CD14-positive monocyte (primary cell): Measurements from ENCODE around the gene PON1. TPM values are rescaled to one million over a fixed set of nuclear protein-coding genes. Genes with fewer than 3 reads are reported as not detected.

Experiments
- DNase-seq, 3 donors: peaks; one replicate each; pipeline ENCODE4 v3.0.0-alpha.2; 2011 to 2022
- H2AFZ ChIP-seq: 2 replicates; pipeline ENCODE4 v1.6.0; 2012; ENCODE audit warnings: mild to moderate bottlenecking, low read depth, low read length, inconsistent platforms; ENCODE audit not compliant: insufficient read depth, poor library complexity, severe bottlenecking
- H3K27ac ChIP-seq, 2 donors: 1 replicate in 1 of 2; 2 replicates in 1 of 2; pipeline ENCODE4 v1.5.1; 2012 to 2013; ENCODE audit warnings: low read length in 2 of 2, control low read depth in 1 of 2, inconsistent platforms in 1 of 2, low read depth in 1 of 2, mild to moderate bottlenecking in 1 of 2
- H3K27me3 ChIP-seq, 2 donors: one replicate each; pipeline versions ENCODE4 v1.6.0 to v1.6.1; 2011 to 2013; ENCODE audit warnings: low read length in 2 of 2; ENCODE audit not compliant: control insufficient read depth in 2 of 2, insufficient read depth in 2 of 2
- H3K36me3 ChIP-seq, 2 donors: replicated peaks in 1 of 2; 1 replicate in 1 of 2; 2 replicates in 1 of 2; pipeline versions ENCODE4 v1.5.1 to v1.6.1; 2012 to 2013; ENCODE audit warnings: low read length in 2 of 2, control low read depth in 1 of 2, inconsistent platforms in 1 of 2, mild to moderate bottlenecking in 1 of 2; ENCODE audit not compliant: insufficient read depth in 2 of 2, control insufficient read depth in 1 of 2
- H3K4me1 ChIP-seq, 2 donors: 1 replicate in 1 of 2; 2 replicates in 1 of 2; pipeline versions ENCODE4 v1.5.1 to v1.6.1; 2012 to 2013; ENCODE audit warnings: low read length in 2 of 2, control low read depth in 1 of 2, inconsistent platforms in 1 of 2, mild to moderate bottlenecking in 1 of 2, moderate library complexity in 1 of 2; ENCODE audit not compliant: insufficient read depth in 2 of 2, control insufficient read depth in 1 of 2
- H3K4me2 ChIP-seq: replicated peaks from 2 replicates; pipeline ENCODE3; 2012; ENCODE audit warnings: low read length, moderate library complexity, mild to moderate bottlenecking; ENCODE audit not compliant: poor library complexity, severe bottlenecking; ENCODE audit errors: extremely low read depth
- H3K4me3 ChIP-seq, 3 experiments: fragments of 200-600 bp in 1 of 3; sonication (generic) in 1 of 3; replicated peaks in 1 of 3; 1 replicate in 2 of 3; 2 replicates in 1 of 3; pipeline ENCODE4 v1.5.1; 2011 to 2013; ENCODE audit warnings: low read length in 3 of 3, mild to moderate bottlenecking in 3 of 3, control low read depth in 2 of 3, low read depth in 2 of 3, inconsistent platforms in 1 of 3, moderate library complexity in 1 of 3
- H3K79me2 ChIP-seq: 2 replicates; pipeline ENCODE4 v1.6.0; 2012; ENCODE audit warnings: mild to moderate bottlenecking, control low read depth, inconsistent platforms, low read length, moderate library complexity; ENCODE audit not compliant: insufficient read depth
- H3K9ac ChIP-seq: 2 replicates; pipeline ENCODE4 v1.6.0; 2017; ENCODE audit warnings: low read length, mild to moderate bottlenecking; ENCODE audit not compliant: insufficient read depth, poor library complexity, severe bottlenecking
- H3K9me3 ChIP-seq, 2 donors: replicated peaks in 1 of 2; 1 replicate in 1 of 2; 2 replicates in 1 of 2; pipeline versions ENCODE4 v1.5.1 to v1.6.1; 2012 to 2013; ENCODE audit warnings: low read length in 2 of 2, control low read depth in 1 of 2; ENCODE audit not compliant: control insufficient read depth in 1 of 2, insufficient read depth in 1 of 2
- H4K20me1 ChIP-seq: 2 replicates; pipeline ENCODE4 v1.6.0; 2012; ENCODE audit warnings: mild to moderate bottlenecking, low read length, control low read depth, moderate library complexity; ENCODE audit not compliant: insufficient read depth
- H3K27ac Mint-ChIP-seq, 7 donors: one replicate each; pipeline ENCODE4 v1.8.0; 2020; ENCODE audit warnings: mild to moderate bottlenecking in 7 of 7, mixed read lengths in 7 of 7, moderate library complexity in 6 of 7, inconsistent platforms in 2 of 7
- H3K27me3 Mint-ChIP-seq, 3 donors: one replicate each; pipeline ENCODE4 v1.8.0; 2021 to 2022; ENCODE audit warnings: low read depth in 3 of 3, mild to moderate bottlenecking in 3 of 3, mixed read lengths in 3 of 3, moderate library complexity in 3 of 3, inconsistent platforms in 1 of 3
- H3K36me3 Mint-ChIP-seq, 2 donors: one replicate each; pipeline ENCODE4 v1.8.0; 2020; ENCODE audit warnings: mixed read lengths in 2 of 2, inconsistent platforms in 1 of 2, mild to moderate bottlenecking in 1 of 2
- H3K4me1 Mint-ChIP-seq: one replicate; pipeline ENCODE4 v1.8.0; 2020; ENCODE audit warnings: mild to moderate bottlenecking, mixed read lengths
- H3K4me3 Mint-ChIP-seq, 2 donors: one replicate each; pipeline ENCODE4 v1.8.0; 2020; ENCODE audit warnings: mild to moderate bottlenecking in 2 of 2, mixed read lengths in 2 of 2, moderate library complexity in 1 of 2
- H3K9me3 Mint-ChIP-seq, 7 donors: one replicate each; pipeline ENCODE4 v1.8.0; 2020 to 2022; ENCODE audit warnings: mixed read lengths in 7 of 7, mild to moderate bottlenecking in 6 of 7, moderate library complexity in 6 of 7, inconsistent platforms in 2 of 7
- WGBS: methylation state at CpG from one replicate; pipeline ENCODE4 v1.1.5; 2013; ENCODE audit warnings: missing lambda C conversion rate; ENCODE audit not compliant: insufficient coverage; 5-methylcytosine and 5-hydroxymethylcytosine counted together
- intact Hi-C, 2 donors: fragments of 100-400 bp; cut with micrococcal nuclease; formaldehyde crosslinking; loops; one replicate each; pipeline versions ENCODE4 v1.15.0 to v1.15.1; 2023
- polyA plus RNA-seq, 3 donors: library from polyadenylated mRNA; depleted of rRNA in 1 of 3; unstranded in 2 of 3; stranded (reverse) in 1 of 3; fragments of 300-500 nt in 2 of 3; fragments of >200 nt in 1 of 3; fragmentation: Illumina TruSeq in 2 of 3; gene quantifications; 1 replicate in 2 of 3; 2 replicates in 1 of 3; pipeline ENCODE4 v1.2.3, GENCODE V29; 2012 to 2021
- TF ChIP-seq, protein P1 (sequence below): fragments of 200-600 bp; IDR thresholded peaks from one replicate; pipeline ENCODE4 v1.8.0; 2022; ENCODE audit warnings: antibody characterized with exemption, mild to moderate bottlenecking

Gene PON1
- polyA plus RNA-seq, 3 donors, result not detected

DNA sequence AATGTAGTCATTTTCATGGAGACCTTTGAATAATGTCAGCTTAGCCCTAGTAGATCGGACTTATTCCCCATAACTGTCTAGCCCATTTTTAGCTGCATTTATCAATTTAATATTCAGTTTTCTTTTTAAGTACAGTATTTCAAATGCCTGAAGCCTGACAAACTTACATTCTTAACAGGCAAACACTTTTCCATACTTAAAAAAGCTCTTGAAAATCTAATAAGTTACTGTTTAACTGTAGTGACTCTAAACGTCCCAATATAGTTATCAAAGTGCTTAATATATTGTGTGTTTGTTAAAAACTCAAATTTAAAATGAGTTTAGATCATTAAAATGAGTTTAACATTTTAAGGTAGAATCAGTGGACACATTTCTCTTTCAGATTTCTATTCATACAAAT is 44.9 kb downstream of the PON1 start:
- intact Hi-C loops, result no loop called here
- Histone ChIP-seq H3K27me3 (no peaks in the 10 kb centered on the region), H3K27ac (no peak overlapping the region), H3K4me2 (no peak overlapping the region), H3K4me1 (no peaks in the 10 kb centered on the region), H3K79me2 (no peaks in the 10 kb centered on the region), H3K36me3 (no peaks in the 10 kb centered on the region), H4K20me1 (no peaks in the 10 kb centered on the region), H3K9me3 (no peaks in the 10 kb centered on the region), H3K9ac (no peak overlapping the region), H2AFZ (no peak overlapping the region), H3K4me3 (no peak overlapping the region)
- WGBS, result no CpG with 5 or more reads among the region's 2 CpGs
- H3K9me3 Mint-ChIP-seq, result peaks cover 0 to 3% (median 0%) of the 10 kb centered on the region in 7 donors
- TF ChIP-seq, protein P1, sequence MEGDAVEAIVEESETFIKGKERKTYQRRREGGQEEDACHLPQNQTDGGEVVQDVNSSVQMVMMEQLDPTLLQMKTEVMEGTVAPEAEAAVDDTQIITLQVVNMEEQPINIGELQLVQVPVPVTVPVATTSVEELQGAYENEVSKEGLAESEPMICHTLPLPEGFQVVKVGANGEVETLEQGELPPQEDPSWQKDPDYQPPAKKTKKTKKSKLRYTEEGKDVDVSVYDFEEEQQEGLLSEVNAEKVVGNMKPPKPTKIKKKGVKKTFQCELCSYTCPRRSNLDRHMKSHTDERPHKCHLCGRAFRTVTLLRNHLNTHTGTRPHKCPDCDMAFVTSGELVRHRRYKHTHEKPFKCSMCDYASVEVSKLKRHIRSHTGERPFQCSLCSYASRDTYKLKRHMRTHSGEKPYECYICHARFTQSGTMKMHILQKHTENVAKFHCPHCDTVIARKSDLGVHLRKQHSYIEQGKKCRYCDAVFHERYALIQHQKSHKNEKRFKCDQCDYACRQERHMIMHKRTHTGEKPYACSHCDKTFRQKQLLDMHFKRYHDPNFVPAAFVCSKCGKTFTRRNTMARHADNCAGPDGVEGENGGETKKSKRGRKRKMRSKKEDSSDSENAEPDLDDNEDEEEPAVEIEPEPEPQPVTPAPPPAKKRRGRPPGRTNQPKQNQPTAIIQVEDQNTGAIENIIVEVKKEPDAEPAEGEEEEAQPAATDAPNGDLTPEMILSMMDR, result no peak
- no peak overlapping the region for H3K27ac Mint-ChIP-seq
- no peaks in the 10 kb centered on the region for H3K36me3 Mint-ChIP-seq
- no peak for DNase-seq
- H3K4me1 Mint-ChIP-seq, result no peaks in the 10 kb centered on the region
- H3K27me3 Mint-ChIP-seq, result peaks cover 0 to 1% (median 0%) of the 10 kb centered on the region in 3 donors
- H3K4me3 Mint-ChIP-seq, result no peak overlapping the region

DNA sequence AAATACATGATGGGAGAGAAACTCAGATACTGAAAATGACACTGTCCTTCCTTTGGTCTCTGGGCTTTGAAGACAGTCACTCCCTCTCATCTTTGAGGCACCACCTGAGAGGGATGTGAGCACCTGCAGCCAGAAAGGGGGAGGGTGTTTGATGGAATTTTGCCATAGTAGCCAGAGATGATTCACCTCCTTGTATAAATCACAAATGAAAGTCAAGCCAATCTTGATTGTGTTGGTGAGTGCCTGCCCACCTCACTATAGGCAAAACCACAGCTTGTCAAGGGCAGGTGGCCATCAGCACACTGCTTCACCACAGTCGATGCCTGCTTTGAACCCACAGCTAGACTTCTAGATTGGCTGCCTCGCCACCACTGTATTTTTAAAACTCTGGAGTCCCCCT is 48.2 kb downstream of the PON1 start:
- Mint-ChIP-seq H3K36me3 (no peaks in the 10 kb centered on the region), H3K27ac (no peak overlapping the region), H3K4me3 (no peak overlapping the region), H3K4me1 (no peaks in the 10 kb centered on the region), H3K27me3 (no peaks in the 10 kb centered on the region), H3K9me3 (peaks cover 0 to 1% (median 0%) of the 10 kb centered on the region in 7 donors)
- Histone ChIP-seq H3K9ac (no peak overlapping the region), H3K27ac (no peak overlapping the region), H3K4me1 (no peaks in the 10 kb centered on the region), H4K20me1 (no peaks in the 10 kb centered on the region), H3K36me3 (no peaks in the 10 kb centered on the region), H3K27me3 (no peaks in the 10 kb centered on the region), H3K79me2 (no peaks in the 10 kb centered on the region), H3K4me2 (no peak overlapping the region), H2AFZ (no peak overlapping the region), H3K9me3 (no peaks in the 10 kb centered on the region), H3K4me3 (no peak overlapping the region)
- no peak for DNase-seq
- TF ChIP-seq, protein P1, result no peak
- WGBS, result 100% methylated on average over 2 of the region's 2 CpGs
- intact Hi-C loops, result no loop called here
